ENCODE measurements around the gene SDK2.

The SDK2 gene

GRCh38 chr17:73535746-73536145, 108.5 kb downstream of the SDK2 start:
- no peak for DNase-seq (ENCODE audit: low spot score)

- DNase-seq (ENCODE audit: low spot score): no peak
Measured at GRCh38 chr17:73534209-73534909, 109.9 kb downstream of the SDK2 start.

- DNase-seq (ENCODE audit: low spot score): no peak
Measured at GRCh38 chr17:73533781-73534180, 110.5 kb downstream of the SDK2 start.

- no peak for DNase-seq (ENCODE audit: low spot score)
Measured at GRCh38 chr17:73533127-73533526, 111.1 kb downstream of the SDK2 start.

GRCh38 chr17:73532421-73532901, 111.8 kb downstream of the SDK2 start:
- DNase-seq (ENCODE audit: low spot score): no peak

GRCh38 chr17:73531158-73531557, 113.1 kb downstream of the SDK2 start:
- DNase-seq (ENCODE audit: low spot score): no peak

GRCh38 chr17:73528679-73529078, 115.6 kb downstream of the SDK2 start:
- no peak for DNase-seq (ENCODE audit: low spot score)

- DNase-seq (ENCODE audit: low spot score): no peak
Measured at GRCh38 chr17:73526952-73527351, 117.3 kb downstream of the SDK2 start.

- DNase-seq (ENCODE audit: low spot score): no peak
Measured at GRCh38 chr17:73524941-73525679, 119.1 kb downstream of the SDK2 start.

- no peak for DNase-seq (ENCODE audit: low spot score)
Measured at GRCh38 chr17:73522696-73523095, 121.5 kb downstream of the SDK2 start.

GRCh38 chr17:73522107-73522506, 122.1 kb downstream of the SDK2 start:
- DNase-seq (ENCODE audit: low spot score): no peak

GRCh38 chr17:73521376-73521775, 122.9 kb downstream of the SDK2 start:
- DNase-seq (ENCODE audit: low spot score): no peak

GRCh38 chr17:73520369-73520761, 123.9 kb downstream of the SDK2 start:
- no peak for DNase-seq (ENCODE audit: low spot score)

GRCh38 chr17:73519714-73520368, 124.4 kb downstream of the SDK2 start:
- no peak for DNase-seq (ENCODE audit: low spot score)

- DNase-seq (ENCODE audit: low spot score): no peak
Measured at GRCh38 chr17:73519011-73519410, 125.2 kb downstream of the SDK2 start.

- no peak for DNase-seq (ENCODE audit: low spot score)
Measured at GRCh38 chr17:73516431-73516830, 127.8 kb downstream of the SDK2 start.

- DNase-seq (ENCODE audit: low spot score): no peak
Measured at GRCh38 chr17:73514146-73514863, 129.9 kb downstream of the SDK2 start.

GRCh38 chr17:73513426-73513825, 130.8 kb downstream of the SDK2 start:
- no peak for DNase-seq (ENCODE audit: low spot score)

- DNase-seq (ENCODE audit: low spot score): no peak
Measured at GRCh38 chr17:73511719-73512115, 132.5 kb downstream of the SDK2 start.

- DNase-seq (ENCODE audit: low spot score): no peak
Measured at GRCh38 chr17:73510981-73511718, 133.1 kb downstream of the SDK2 start.

- DNase-seq (ENCODE audit: low spot score): no peak
Measured at GRCh38 chr17:73508931-73509605, 135.2 kb downstream of the SDK2 start.

Measured in germinal center (tissue), 1 donor.